Measurements from ENCODE around the gene RAI1. TPM values are rescaled to one million over a fixed set of nuclear protein-coding genes. Genes with fewer than 3 reads are reported as not detected.

RAI1 gene
- total RNA-seq, 1 donor from 2014 or later = 31.2 TPM

GRCh38 chr17:17845046-17845775 lies 164.0 kb downstream of the RAI1 start:
- TF ChIP-seq, protein P1, sequence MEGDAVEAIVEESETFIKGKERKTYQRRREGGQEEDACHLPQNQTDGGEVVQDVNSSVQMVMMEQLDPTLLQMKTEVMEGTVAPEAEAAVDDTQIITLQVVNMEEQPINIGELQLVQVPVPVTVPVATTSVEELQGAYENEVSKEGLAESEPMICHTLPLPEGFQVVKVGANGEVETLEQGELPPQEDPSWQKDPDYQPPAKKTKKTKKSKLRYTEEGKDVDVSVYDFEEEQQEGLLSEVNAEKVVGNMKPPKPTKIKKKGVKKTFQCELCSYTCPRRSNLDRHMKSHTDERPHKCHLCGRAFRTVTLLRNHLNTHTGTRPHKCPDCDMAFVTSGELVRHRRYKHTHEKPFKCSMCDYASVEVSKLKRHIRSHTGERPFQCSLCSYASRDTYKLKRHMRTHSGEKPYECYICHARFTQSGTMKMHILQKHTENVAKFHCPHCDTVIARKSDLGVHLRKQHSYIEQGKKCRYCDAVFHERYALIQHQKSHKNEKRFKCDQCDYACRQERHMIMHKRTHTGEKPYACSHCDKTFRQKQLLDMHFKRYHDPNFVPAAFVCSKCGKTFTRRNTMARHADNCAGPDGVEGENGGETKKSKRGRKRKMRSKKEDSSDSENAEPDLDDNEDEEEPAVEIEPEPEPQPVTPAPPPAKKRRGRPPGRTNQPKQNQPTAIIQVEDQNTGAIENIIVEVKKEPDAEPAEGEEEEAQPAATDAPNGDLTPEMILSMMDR (IDR thresholded peaks at IDR 0.05) = no peak
- Mint-ChIP-seq H3K4me3 (no peak overlapping the region), H3K27ac (no peak overlapping the region), H3K36me3 (ENCODE audit: low read depth) (peaks cover 3% of the 10 kb centered on the region), H3K27me3 (no peaks in the 10 kb centered on the region), H3K4me1 (peaks cover 28% of the 10 kb centered on the region), H3K9me3 (no peaks in the 10 kb centered on the region)
- ChIA-PET POLR2A (no interaction called here), CTCF (interaction anchor here (0.9 to 1.6 kb wide), 3 partner anchors 12 to 30 kb away, joined by 3 to 4 read pairs (median 3); no protein-coding TSS in a partner anchor)
- intact Hi-C loops (cut with micrococcal nuclease) = no loop called here
- DNase-seq = no peak
- no peak for ATAC-seq (ENCODE audit: low read depth)

DNA sequence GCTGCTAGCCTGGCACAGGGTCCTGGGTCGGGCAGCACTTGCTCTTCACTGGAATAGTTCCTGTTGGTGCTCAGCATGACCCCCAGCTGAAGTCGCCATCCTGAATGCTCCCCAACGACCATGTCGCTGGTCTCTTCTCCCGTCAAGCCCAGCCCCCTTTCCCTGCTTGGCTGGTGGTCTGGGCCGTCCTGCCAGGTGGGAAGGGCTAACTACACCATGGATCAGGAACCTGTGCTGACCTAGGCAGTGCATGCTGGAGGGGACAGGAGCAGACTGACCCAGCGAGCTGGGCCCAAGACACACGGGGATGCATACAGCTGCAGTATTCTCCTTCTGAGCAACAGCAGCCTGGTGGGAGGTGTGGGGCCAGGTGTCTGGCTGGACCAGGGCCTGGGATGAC lies 164.7 kb downstream of the RAI1 start:
- CTCF ChIA-PET = interaction anchor here (0.9 to 1.6 kb wide), 3 partner anchors 11 to 30 kb away, joined by 3 to 4 read pairs (median 3); no protein-coding TSS in a partner anchor
- H3K4me3 Mint-ChIP-seq = no peak overlapping the region
- no peaks in the 10 kb centered on the region for H3K9me3 Mint-ChIP-seq
- H3K27me3 Mint-ChIP-seq = no peaks in the 10 kb centered on the region
- DNase-seq (no peak), ATAC-seq (ENCODE audit: low read depth) (no peak)
- TF ChIP-seq, protein P1 (IDR thresholded peaks at IDR 0.05) = no peak
- peaks cover 3% of the 10 kb centered on the region for H3K36me3 Mint-ChIP-seq (ENCODE audit: low read depth)
- peaks cover 31% of the 10 kb centered on the region for H3K4me1 Mint-ChIP-seq
- H3K27ac Mint-ChIP-seq = no peak overlapping the region
- intact Hi-C loops (cut with micrococcal nuclease) = no loop called here
- POLR2A ChIA-PET = interaction anchor here (0.7 kb wide), 1 partner anchor 10 kb away, joined by 4 read pairs; no protein-coding TSS in a partner anchor

GRCh38 chr17:17846645-17847044 lies 165.4 kb downstream of the RAI1 start:
- Mint-ChIP-seq H3K4me3 (no peak overlapping the region), H3K36me3 (ENCODE audit: low read depth) (peaks cover 3% of the 10 kb centered on the region), H3K27ac (no peak overlapping the region), H3K27me3 (no peaks in the 10 kb centered on the region), H3K4me1 (peaks cover 35% of the 10 kb centered on the region), H3K9me3 (no peaks in the 10 kb centered on the region)
- POLR2A ChIA-PET = no interaction called here
- no peak for DNase-seq
- intact Hi-C loops (cut with micrococcal nuclease) = no loop called here
- no peak for ATAC-seq (ENCODE audit: low read depth)
- TF ChIP-seq, protein P1 (IDR thresholded peaks at IDR 0.05) = no peak
- CTCF ChIA-PET = interaction anchor here (1.6 kb wide), 1 partner anchor 13 kb away, joined by 4 read pairs; no protein-coding TSS in a partner anchor

DNA sequence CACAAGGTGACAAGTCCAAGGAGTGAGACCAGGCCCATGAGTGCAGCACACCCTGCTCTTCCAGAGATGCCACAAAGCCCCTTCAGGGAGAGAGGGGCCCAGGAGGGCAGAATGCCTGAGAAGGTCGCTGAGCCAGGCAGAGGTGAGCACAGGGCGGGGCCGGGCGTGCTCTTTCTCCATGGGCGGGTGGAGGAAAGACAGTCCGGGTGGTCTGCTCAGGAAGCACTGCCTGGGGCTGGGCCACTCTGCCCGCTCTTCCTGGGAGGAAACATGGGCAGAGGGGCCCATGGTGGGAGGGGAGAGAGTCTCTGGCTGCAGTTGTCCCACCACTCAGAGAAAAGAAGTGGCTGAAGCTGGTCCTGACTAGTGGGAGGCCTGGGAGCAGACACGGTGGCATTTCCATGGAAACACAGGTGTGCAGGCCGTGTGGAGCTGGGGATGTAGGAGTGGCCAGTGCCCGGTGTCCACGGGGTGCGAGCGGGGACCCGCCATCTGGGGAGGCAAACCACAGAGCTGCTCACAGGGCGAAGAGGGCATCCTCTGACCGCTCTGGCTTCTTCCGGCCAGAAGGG lies 165.9 kb downstream of the RAI1 start:
- Mint-ChIP-seq H3K9me3 (no peaks in the 10 kb centered on the region), H3K27ac (no peak overlapping the region), H3K4me3 (no peak overlapping the region), H3K36me3 (ENCODE audit: low read depth) (peaks cover 3% of the 10 kb centered on the region), H3K27me3 (no peaks in the 10 kb centered on the region), H3K4me1 (peaks cover 35% of the 10 kb centered on the region)
- CTCF ChIA-PET = interaction anchor here (1.6 kb wide), 1 partner anchor 13 kb away, joined by 4 read pairs; no protein-coding TSS in a partner anchor
- no peak for DNase-seq
- TF ChIP-seq, protein P1 (IDR thresholded peaks at IDR 0.05) = no peak
- ATAC-seq (ENCODE audit: low read depth) = no peak
- intact Hi-C loops (cut with micrococcal nuclease) = no loop called here
- POLR2A ChIA-PET = interaction anchor here (0.5 to 1.3 kb wide), 4 partner anchors 11 to 143 kb away, joined by 3 to 6 read pairs (median 4); partner anchors contain the start of gene SREBF1

GRCh38 chr17:17847726-17848125 lies 166.5 kb downstream of the RAI1 start:
- Mint-ChIP-seq H3K4me1 (peaks cover 35% of the 10 kb centered on the region), H3K27me3 (no peaks in the 10 kb centered on the region), H3K4me3 (no peak overlapping the region), H3K36me3 (ENCODE audit: low read depth) (peaks cover 3% of the 10 kb centered on the region), H3K9me3 (no peaks in the 10 kb centered on the region), H3K27ac (no peak overlapping the region)
- DNase-seq = no peak
- intact Hi-C loops (cut with micrococcal nuclease) = no loop called here
- TF ChIP-seq, protein P1 (IDR thresholded peaks at IDR 0.05) = no peak
- ChIA-PET POLR2A (interaction anchor here (0.5 to 1.3 kb wide), 4 partner anchors 12 to 143 kb away, joined by 3 to 6 read pairs (median 4); partner anchors contain the start of gene SREBF1), CTCF (interaction anchor here (1.0 kb wide), 1 partner anchor 11 kb away, joined by 3 read pairs; the partner anchor contains the start of gene SREBF1)
- ATAC-seq (ENCODE audit: low read depth) = no peak
